Measurements from ENCODE around the gene STX2.

The STX2 gene

GRCh38 chr12:130765186-130765659, 73.8 kb downstream of the STX2 start:
- no peaks in the 10 kb centered on the region for H3K79me2 ChIP-seq (ENCODE audit: low read length)
- no peak for DNase-seq

GRCh38 chr12:130764475-130765185, 74.4 kb downstream of the STX2 start:
- no peak overlapping the region for H3K4me3 ChIP-seq (ENCODE audit: low read length)
- no peaks in the 10 kb centered on the region for H4K20me1 ChIP-seq (ENCODE audit: insufficient read depth, low read length)
- H3K36me3 ChIP-seq (replicated peaks; ENCODE audit: insufficient read depth, low read length), result no peaks in the 10 kb centered on the region
- 0 out of 2 replicates have a peak, but pooled peaks cover 3% of the 10 kb centered on the region for H3K4me1 ChIP-seq (ENCODE audit: low read length)
- no peak for TF ChIP-seq EZH2 (optimal IDR thresholded peaks at IDR 0.05; ENCODE audit: low read depth, low read length)
- no peak for TF ChIP-seq CTCF (IDR thresholded peaks at IDR 0.05; ENCODE audit: low read length)
- TF ChIP-seq EZH2phosphoT487 (IDR thresholded peaks at IDR 0.05; ENCODE audit: low read length), result no peak
- no peak for DNase-seq
- H3K27ac ChIP-seq (ENCODE audit: low read length), result no peak overlapping the region
- H3K4me2 ChIP-seq (ENCODE audit: low read depth, low read length), result no peak overlapping the region
- no peak overlapping the region for H3K9ac ChIP-seq (ENCODE audit: low read length)
- H3K27me3 ChIP-seq (replicated peaks; ENCODE audit: insufficient read depth, low read length), result no peaks in the 10 kb centered on the region
- no peaks in the 10 kb centered on the region for H3K79me2 ChIP-seq (ENCODE audit: low read length)
- 0 out of 2 replicates have a peak, but pooled peaks cover 3% of the 10 kb centered on the region for H3F3A ChIP-seq (ENCODE audit: insufficient read depth, low read length)
- no peak overlapping the region for H2AFZ ChIP-seq (ENCODE audit: low read length)
- no peaks in the 10 kb centered on the region for H3K9me2 ChIP-seq (replicated peaks; ENCODE audit: insufficient read depth, low read length)
- H3K9me3 ChIP-seq (replicated peaks; ENCODE audit: insufficient read depth, low read length), result no peaks in the 10 kb centered on the region

More at GRCh38 chr12:130765186-130765659, 73.8 kb downstream of the STX2 start:
- Histone ChIP-seq H3K4me3 (ENCODE audit: low read length) (no peak overlapping the region), H3K27ac (ENCODE audit: low read length) (no peak overlapping the region), H3K9ac (ENCODE audit: low read length) (no peak overlapping the region), H3F3A (ENCODE audit: insufficient read depth, low read length) (0 out of 2 replicates have a peak, but pooled peaks cover 3% of the 10 kb centered on the region), H4K20me1 (ENCODE audit: insufficient read depth, low read length) (no peaks in the 10 kb centered on the region), H3K36me3 (replicated peaks; ENCODE audit: insufficient read depth, low read length) (no peaks in the 10 kb centered on the region), H3K27me3 (replicated peaks; ENCODE audit: insufficient read depth, low read length) (no peaks in the 10 kb centered on the region), H3K9me3 (replicated peaks; ENCODE audit: insufficient read depth, low read length) (no peaks in the 10 kb centered on the region), H3K4me2 (ENCODE audit: low read depth, low read length) (no peak overlapping the region), H2AFZ (ENCODE audit: low read length) (no peak overlapping the region), H3K4me1 (ENCODE audit: low read length) (0 out of 2 replicates have a peak, but pooled peaks cover 3% of the 10 kb centered on the region), H3K9me2 (replicated peaks; ENCODE audit: insufficient read depth, low read length) (no peaks in the 10 kb centered on the region)
- TF ChIP-seq CTCF (IDR thresholded peaks at IDR 0.05; ENCODE audit: low read length) (no peak), EZH2 (optimal IDR thresholded peaks at IDR 0.05; ENCODE audit: low read depth, low read length) (no peak), EZH2phosphoT487 (IDR thresholded peaks at IDR 0.05; ENCODE audit: low read length) (no peak)

DNA sequence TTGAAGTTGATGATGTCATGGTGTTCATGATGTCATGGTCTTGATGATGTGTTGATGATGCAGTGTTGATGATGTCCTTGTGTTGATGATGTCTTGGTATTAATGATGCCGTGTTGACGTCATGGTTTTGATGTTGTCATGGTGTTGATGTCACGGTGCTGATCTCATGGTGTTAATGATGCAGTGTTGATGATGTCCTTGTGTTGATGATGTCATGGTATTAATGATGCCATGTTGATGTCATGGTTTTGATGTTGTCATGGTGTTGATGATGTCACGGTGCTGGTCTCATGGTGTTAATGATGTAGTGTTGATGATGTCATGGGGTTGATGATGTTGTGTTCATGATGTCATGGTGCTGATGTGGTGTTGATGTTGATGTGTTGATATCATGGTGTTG, 75.0 kb downstream of the STX2 start:
- Histone ChIP-seq H3K27me3 (replicated peaks; ENCODE audit: insufficient read depth, low read length) (no peaks in the 10 kb centered on the region), H4K20me1 (ENCODE audit: insufficient read depth, low read length) (no peaks in the 10 kb centered on the region), H2AFZ (ENCODE audit: low read length) (no peak overlapping the region), H3F3A (ENCODE audit: insufficient read depth, low read length) (0 out of 2 replicates have a peak, but pooled peaks cover 3% of the 10 kb centered on the region), H3K9me2 (replicated peaks; ENCODE audit: insufficient read depth, low read length) (no peaks in the 10 kb centered on the region), H3K9me3 (replicated peaks; ENCODE audit: insufficient read depth, low read length) (no peaks in the 10 kb centered on the region), H3K9ac (ENCODE audit: low read length) (no peak overlapping the region), H3K36me3 (replicated peaks; ENCODE audit: insufficient read depth, low read length) (no peaks in the 10 kb centered on the region), H3K4me1 (ENCODE audit: low read length) (0 out of 2 replicates have a peak, but pooled peaks cover 3% of the 10 kb centered on the region), H3K4me2 (ENCODE audit: low read depth, low read length) (no peak overlapping the region), H3K4me3 (ENCODE audit: low read length) (no peak overlapping the region), H3K27ac (ENCODE audit: low read length) (no peak overlapping the region), H3K79me2 (ENCODE audit: low read length) (no peaks in the 10 kb centered on the region)
- DNase-seq, result no peak
- TF ChIP-seq EZH2 (optimal IDR thresholded peaks at IDR 0.05; ENCODE audit: low read depth, low read length), result no peak
- no peak for TF ChIP-seq EZH2phosphoT487 (IDR thresholded peaks at IDR 0.05; ENCODE audit: low read length)
- TF ChIP-seq CTCF (IDR thresholded peaks at IDR 0.05; ENCODE audit: low read length), result no peak
